ENCODE results near the gene TJP2.

DNA sequence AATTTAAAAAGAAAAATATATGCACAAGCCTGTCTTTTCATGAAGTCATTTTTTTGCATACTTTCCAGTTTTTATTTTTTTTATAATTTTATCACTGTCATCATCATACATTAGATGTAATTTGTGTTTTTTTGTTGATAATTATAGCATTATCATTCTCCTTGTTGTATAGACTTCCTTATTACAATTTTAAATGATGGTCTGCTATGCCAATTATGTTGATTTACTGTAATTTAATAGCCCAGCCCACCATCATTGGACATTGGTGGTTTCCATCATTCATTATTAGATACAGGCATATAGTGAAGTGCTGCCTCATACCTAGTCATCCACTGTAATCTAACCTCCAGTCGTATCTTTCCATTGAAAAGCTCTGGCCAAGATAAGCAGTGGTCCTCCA lies 3.8 kb upstream of the TJP2 start:
- TF ChIP-seq POLR2AphosphoS5 (IDR thresholded peaks at IDR 0.05; ENCODE audit: borderline replicate concordance, low read depth, low read length) (no peak), EZH2 (IDR thresholded peaks at IDR 0.05) (no peak)

Measured in SK-N-MC (cell line).